Left lung (tissue), 10 donors: ENCODE results near the gene IMMP2L. TPM values are rescaled to one million over a fixed set of nuclear protein-coding genes. Genes with fewer than 3 reads are reported as not detected.

ENCODE experiments used
- ATAC-seq: fragments of 200-7000 bp; cut with Tn5 transposase; one replicate; pipeline ENCODE4 v1.9.1; 2020; ENCODE audit warnings: moderate library complexity
- DNase-seq, 4 donors: peaks; one replicate each; pipeline ENCODE4 v3.0.0-alpha.2; 2013 to 2020
- H3K27ac ChIP-seq, 2 donors: fragments of 200-600 bp; sonication (generic) in 1 of 2; one replicate each; pipeline versions ENCODE4 v1.5.0 to v1.8.0; 2020 to 2021
- H3K27me3 ChIP-seq, 2 donors: fragments of 200-600 bp; sonication (generic) in 1 of 2; one replicate each; pipeline versions ENCODE4 v1.5.0 to v1.8.0; 2020 to 2021
- H3K36me3 ChIP-seq, 2 donors: fragments of 200-600 bp; sonication (generic) in 1 of 2; one replicate each; pipeline versions ENCODE4 v1.5.0 to v1.8.0; 2020 to 2021
- H3K4me1 ChIP-seq, 2 donors: fragments of 200-600 bp; one replicate each; pipeline ENCODE4 v1.8.0; 2021
- H3K4me3 ChIP-seq, 2 donors: fragments of 200-600 bp; sonication (generic) in 1 of 2; one replicate each; pipeline versions ENCODE4 v1.5.0 to v1.8.0; 2020 to 2021; ENCODE audit warnings: mild to moderate bottlenecking in 1 of 2
- H3K9me3 ChIP-seq, 2 donors: fragments of 200-600 bp; sonication (generic) in 1 of 2; one replicate each; pipeline versions ENCODE4 v1.5.0 to v1.8.0; 2020 to 2021
- intact Hi-C, 2 donors: fragments of 100-400 bp; cut with DNase I; formaldehyde crosslinking; loops; one replicate each; pipeline versions ENCODE4 v1.11.2 to v1.14.2; 2022
- polyA plus RNA-seq, 6 donors: library from polyadenylated mRNA; unstranded; fragments of 120-200 nt; gene quantifications; one replicate each; pipeline ENCODE4 v1.2.1, GENCODE V29; 2013; ENCODE audit not compliant: insufficient read length in 6 of 6
- total RNA-seq, 2 donors: library from RNA; stranded (reverse); fragmentation: NEBNext Ultra II Directional; extraction: Animal tissue kit (Norgen Biotek cat#: 25700); gene quantifications; one replicate each; pipeline ENCODE4 v1.2.1, GENCODE V29; 2021
- TF ChIP-seq, protein P1 (sequence below), 2 donors: fragments of 200-600 bp; sonication (generic) in 1 of 2; IDR thresholded peaks; one replicate each; pipeline versions ENCODE4 v1.5.0 to v1.8.0; 2021; ENCODE audit warnings: antibody characterized with exemption in 2 of 2
- donor health status: DM: no; HTN: yes; CAD: no.
- donor health status: DM: no; HTN: no; CAD: no.

Gene IMMP2L
- total and polyA plus RNA-seq, 8 donors, result 10.3 to 30.1 (median 25.7) TPM

DNA sequence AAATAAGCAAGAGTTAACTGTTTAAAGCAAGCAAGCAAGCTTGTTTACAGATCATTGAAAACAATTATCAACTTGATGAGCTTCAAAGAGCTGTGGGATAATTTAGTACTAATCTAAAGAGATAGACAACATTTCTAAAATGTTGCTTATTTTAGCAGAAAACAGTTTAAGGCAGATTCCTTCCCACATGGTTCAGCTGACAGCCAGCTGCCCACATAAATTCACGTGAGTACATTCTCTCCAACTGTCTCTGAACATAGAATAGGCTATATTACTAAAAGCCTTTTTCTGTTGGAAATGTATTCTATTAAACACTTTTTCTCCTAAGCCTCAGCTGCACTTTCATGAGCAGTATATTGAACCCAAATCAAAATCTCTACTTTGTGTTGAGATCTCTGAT lies 297.3 kb downstream of the IMMP2L start:
- ATAC-seq, result no peak
- peaks cover 0 to 2% of the 10 kb centered on the region in 2 donors for H3K4me1 ChIP-seq
- intact Hi-C loops, result no loop called here
- H3K9me3 ChIP-seq, result no peaks in the 10 kb centered on the region
- no peak for DNase-seq
- no peaks in the 10 kb centered on the region for H3K27me3 ChIP-seq
- H3K36me3 ChIP-seq, result no peaks in the 10 kb centered on the region
- TF ChIP-seq, protein P1, sequence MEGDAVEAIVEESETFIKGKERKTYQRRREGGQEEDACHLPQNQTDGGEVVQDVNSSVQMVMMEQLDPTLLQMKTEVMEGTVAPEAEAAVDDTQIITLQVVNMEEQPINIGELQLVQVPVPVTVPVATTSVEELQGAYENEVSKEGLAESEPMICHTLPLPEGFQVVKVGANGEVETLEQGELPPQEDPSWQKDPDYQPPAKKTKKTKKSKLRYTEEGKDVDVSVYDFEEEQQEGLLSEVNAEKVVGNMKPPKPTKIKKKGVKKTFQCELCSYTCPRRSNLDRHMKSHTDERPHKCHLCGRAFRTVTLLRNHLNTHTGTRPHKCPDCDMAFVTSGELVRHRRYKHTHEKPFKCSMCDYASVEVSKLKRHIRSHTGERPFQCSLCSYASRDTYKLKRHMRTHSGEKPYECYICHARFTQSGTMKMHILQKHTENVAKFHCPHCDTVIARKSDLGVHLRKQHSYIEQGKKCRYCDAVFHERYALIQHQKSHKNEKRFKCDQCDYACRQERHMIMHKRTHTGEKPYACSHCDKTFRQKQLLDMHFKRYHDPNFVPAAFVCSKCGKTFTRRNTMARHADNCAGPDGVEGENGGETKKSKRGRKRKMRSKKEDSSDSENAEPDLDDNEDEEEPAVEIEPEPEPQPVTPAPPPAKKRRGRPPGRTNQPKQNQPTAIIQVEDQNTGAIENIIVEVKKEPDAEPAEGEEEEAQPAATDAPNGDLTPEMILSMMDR (IDR thresholded peaks at IDR 0.05), result no peak
- H3K27ac ChIP-seq, result no peak overlapping the region
- no peak overlapping the region for H3K4me3 ChIP-seq

DNA sequence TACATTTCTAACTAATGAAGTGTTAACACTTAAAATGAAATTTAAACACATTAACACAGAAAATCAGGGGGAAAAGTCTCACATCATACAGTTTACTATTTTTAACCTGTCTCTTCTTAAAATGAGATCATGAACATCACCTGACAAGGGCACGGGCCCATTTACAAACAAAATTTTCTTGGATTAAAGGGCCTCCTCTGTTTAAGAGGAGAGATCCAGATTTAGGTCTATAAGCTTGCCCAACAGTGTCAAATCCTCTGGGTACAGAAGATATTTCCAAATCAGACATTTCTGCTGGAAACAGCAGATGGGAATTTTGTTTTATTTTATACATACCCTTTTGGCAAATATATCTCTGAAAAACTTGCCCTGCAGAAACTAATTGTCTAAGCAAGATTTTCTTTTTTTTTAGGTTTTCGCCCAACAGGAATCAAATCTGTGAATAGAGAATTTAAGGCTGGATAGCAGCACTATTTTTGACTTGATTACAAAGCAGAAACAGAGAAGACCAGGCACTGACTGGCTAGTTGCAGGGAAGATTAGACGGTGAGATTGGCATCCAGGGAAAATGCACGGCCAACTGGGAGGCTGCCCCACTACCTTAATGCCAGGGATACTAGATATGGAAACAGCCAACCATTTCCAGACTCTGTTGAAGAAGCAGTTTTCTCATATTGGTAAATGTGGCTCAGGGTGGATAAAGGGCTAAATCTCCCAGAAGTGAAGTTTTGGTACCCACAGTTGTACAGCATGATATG lies 298.0 kb downstream of the IMMP2L start:
- no peak overlapping the region for H3K4me3 ChIP-seq
- H3K4me1 ChIP-seq, result peaks cover 0 to 2% of the 10 kb centered on the region in 2 donors
- H3K9me3 ChIP-seq, result no peaks in the 10 kb centered on the region
- H3K27ac ChIP-seq, result no peak overlapping the region
- ATAC-seq (no peak), DNase-seq (peak in 1 of 4 donors; percentile 12)
- TF ChIP-seq, protein P1 (IDR thresholded peaks at IDR 0.05), result no peak
- H3K27me3 ChIP-seq, result no peaks in the 10 kb centered on the region
- H3K36me3 ChIP-seq, result no peaks in the 10 kb centered on the region
- intact Hi-C loops, result no loop called here

DNA sequence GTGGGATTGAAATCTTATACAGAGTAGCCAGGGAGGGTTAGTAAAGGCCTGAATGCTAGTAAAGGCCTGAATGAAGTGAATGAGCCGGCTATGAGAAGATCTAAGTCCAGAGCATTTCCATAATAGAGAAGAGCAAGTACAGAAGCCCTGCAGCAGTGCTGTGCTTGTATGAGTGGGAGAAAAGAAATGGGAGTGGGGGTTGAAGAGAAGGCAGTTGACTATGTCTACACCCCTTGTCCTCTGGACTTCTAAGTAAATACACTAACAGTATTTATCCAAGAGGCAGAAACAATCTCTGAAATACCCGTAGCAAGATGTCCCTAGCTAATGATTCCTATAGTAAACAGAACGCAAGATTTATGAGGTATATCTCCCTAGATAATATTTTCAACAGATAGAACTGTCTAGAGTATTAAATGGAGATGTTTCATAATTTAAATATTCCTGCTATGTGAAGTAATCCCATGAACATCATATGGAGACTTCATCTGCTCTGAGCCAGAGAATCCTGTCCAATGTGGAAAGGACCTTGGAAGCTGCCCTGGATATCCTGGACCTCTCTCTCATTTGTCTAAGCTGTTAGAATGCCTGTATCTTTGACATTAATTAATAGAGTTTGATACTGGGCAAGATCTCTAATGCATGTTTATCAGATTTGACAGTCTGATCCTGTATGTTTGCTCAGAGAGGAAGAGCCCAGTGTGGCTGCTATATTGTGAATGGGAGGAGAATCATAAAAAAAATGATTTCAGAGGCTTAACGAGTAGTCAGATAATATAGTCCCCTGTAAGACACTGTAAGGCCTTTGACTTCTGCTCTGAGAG lies 299.8 kb downstream of the IMMP2L start:
- no peaks in the 10 kb centered on the region for H3K9me3 ChIP-seq
- TF ChIP-seq, protein P1 (IDR thresholded peaks at IDR 0.05), result no peak
- H3K27ac ChIP-seq, result no peak overlapping the region
- ATAC-seq, result no peak
- no peak overlapping the region for H3K4me3 ChIP-seq
- no peaks in the 10 kb centered on the region for H3K27me3 ChIP-seq
- H3K36me3 ChIP-seq, result no peaks in the 10 kb centered on the region
- no peak for DNase-seq
- peaks cover 0 to 2% of the 10 kb centered on the region in 2 donors for H3K4me1 ChIP-seq
- intact Hi-C loops, result no loop called here

DNA sequence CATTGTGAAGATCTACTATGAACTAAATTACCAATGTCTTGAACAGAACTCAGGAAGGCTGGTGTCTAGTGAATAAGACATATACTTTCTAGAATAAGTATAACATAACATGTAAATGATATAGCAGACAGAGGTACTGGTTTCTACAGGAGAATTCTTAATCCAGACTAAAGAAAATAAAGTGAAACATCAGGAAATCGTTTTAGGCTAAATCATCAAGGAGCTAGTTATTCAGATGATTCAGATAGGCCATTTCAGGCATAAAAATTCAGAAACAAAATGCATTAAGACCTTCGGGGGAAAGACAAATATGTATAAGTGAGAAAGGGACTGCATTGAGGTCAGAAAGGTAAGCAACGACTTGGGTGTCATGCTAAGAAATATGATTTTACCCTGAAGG lies 300.8 kb downstream of the IMMP2L start:
- Histone ChIP-seq H3K9me3 (no peaks in the 10 kb centered on the region), H3K4me3 (no peak overlapping the region), H3K27me3 (no peaks in the 10 kb centered on the region), H3K27ac (no peak overlapping the region), H3K36me3 (no peaks in the 10 kb centered on the region), H3K4me1 (peaks cover 0 to 2% of the 10 kb centered on the region in 2 donors)
- intact Hi-C loops, result no loop called here
- ATAC-seq, result no peak
- TF ChIP-seq, protein P1 (IDR thresholded peaks at IDR 0.05), result no peak
- DNase-seq, result no peak

DNA sequence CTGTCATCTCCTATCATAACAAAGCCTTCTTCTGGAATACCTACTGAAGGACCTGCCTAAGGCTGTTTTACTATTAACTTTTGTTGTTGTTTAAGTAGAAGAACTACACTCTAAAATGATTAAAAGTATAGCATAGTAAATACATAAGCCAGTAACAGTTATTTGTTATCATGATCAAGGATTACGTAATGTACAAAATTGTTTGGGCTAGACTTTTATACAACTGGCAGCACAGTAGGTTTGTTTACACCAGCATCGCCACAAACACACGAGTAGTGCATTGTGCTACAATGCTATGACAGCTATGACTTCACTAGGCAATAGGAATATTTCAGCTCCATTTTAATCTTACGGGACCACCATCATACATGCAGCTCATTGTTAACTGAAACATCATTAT lies 302.3 kb downstream of the IMMP2L start:
- intact Hi-C loops, result no loop called here
- Histone ChIP-seq H3K4me3 (no peak overlapping the region), H3K9me3 (no peaks in the 10 kb centered on the region), H3K4me1 (no peaks in the 10 kb centered on the region), H3K27ac (no peak overlapping the region), H3K27me3 (no peaks in the 10 kb centered on the region), H3K36me3 (no peaks in the 10 kb centered on the region)
- TF ChIP-seq, protein P1 (IDR thresholded peaks at IDR 0.05), result no peak
- DNase-seq (no peak), ATAC-seq (no peak)
